Fibroblast of pulmonary artery (primary cell): ENCODE results near the gene EYA2.

ENCODE experiments used
- DNase-seq: peaks from one replicate; pipeline ENCODE4 v3.0.0-alpha.2; 2010; ENCODE audit warnings: low read depth
- H3K4me3 ChIP-seq: replicated peaks from 2 replicates; pipeline ENCODE4 v1.5.1; 2011; ENCODE audit warnings: low read depth, mild to moderate bottlenecking, control low read depth, low read length, moderate library complexity
- CTCF ChIP-seq: IDR thresholded peaks from 2 replicates; pipeline ENCODE4 v1.5.1; 2011; ENCODE audit warnings: mild to moderate bottlenecking, control low read depth, low read length, inconsistent platforms; ENCODE audit errors: missing control alignments

The EYA2 gene

DNA sequence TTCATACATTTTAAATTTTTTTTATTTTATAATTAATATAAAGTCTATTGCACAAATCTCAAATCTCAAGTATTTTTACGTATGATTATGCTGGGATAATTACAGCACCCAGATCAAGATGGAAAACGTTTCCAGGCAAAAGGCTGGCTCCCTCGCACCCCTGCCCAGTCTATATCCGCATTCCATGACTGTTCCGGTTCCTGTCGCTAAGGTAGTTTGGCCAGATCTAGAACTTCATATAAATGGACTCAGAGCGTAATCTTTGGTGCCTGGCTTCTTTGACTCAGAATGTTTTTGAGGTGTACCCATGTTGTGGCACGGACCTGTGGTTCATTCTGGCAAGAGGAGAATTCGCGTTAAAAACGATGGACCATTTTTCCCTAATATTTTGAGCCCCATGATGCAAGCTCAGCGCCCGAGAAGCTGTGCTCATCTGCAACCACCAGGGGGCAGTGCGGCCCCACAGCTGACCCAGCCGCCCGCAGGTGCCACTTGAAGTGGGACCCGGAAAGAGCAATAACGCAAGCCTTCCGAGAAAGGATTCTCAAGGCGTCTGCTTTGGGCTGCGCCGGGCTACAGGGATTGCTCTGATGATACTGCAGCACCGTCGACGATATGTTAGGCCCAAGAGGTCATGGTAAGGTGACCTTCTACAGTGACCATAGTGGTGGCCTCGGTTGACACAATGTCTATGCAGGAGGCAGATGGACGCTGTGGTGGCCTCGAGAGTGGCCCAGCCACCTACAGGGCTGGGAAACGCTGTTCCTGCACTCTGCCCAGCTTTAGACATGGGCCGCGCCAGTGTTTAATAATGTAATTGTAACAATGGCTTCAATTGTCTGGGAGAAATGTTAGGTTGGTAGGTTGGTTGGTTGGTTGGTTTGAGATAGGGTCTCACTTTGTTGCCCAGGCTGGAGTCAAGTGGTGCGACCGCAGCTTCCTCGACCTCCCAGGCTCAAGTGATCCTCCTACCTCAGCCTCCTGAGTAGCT is 301.7 kb downstream of the EYA2 start:
- DNase-seq: peak; percentile 77
- no peak overlapping the region for H3K4me3 ChIP-seq
- TF ChIP-seq CTCF: peak; percentile 92

DNA sequence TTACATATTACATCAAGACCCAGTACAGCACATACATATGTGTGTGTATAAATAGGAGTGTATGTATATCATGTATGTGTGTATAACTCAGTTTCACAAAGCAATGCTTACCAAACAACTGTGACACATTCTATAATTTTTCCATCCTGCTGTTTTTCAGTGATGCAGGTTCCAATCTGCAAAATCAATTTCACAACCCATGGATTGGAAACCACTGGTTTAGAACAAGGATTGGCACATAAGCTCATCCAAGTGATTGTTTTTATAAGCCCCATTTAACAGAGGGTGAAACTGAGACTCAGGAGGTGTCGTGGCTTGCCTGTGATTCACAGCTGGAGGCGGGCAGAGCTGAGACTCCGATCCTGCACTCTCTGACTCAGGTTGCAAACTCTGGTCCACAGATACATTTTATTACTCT is 303.6 kb downstream of the EYA2 start:
- DNase-seq: no peak
- H3K4me3 ChIP-seq: no peak overlapping the region
- no peak for TF ChIP-seq CTCF

- DNase-seq: no peak
- no peak for TF ChIP-seq CTCF
- no peak overlapping the region for H3K4me3 ChIP-seq
Observed at GRCh38 chr20:47198996-47199552, 304.4 kb downstream of the EYA2 start.

- H3K4me3 ChIP-seq: no peak overlapping the region
- DNase-seq: no peak
- TF ChIP-seq CTCF: no peak
Observed at GRCh38 chr20:47201074-47201730, 306.6 kb downstream of the EYA2 start.

GRCh38 chr20:47202733-47203667 is 308.4 kb downstream of the EYA2 start:
- H3K4me3 ChIP-seq: no peak overlapping the region
- no peak for DNase-seq
- TF ChIP-seq CTCF: no peak
